GM18517 (cell line): ENCODE results near the gene CRABP2.

ENCODE experiments used
- ATAC-seq: cut with Tn5 transposase; IDR thresholded peaks from one replicate; pipeline ENCODE4 v1.9.1; 2021; ENCODE audit warnings: mild to moderate bottlenecking, moderate library complexity; ENCODE audit not compliant: unreplicated experiment

CRABP2 gene

DNA sequence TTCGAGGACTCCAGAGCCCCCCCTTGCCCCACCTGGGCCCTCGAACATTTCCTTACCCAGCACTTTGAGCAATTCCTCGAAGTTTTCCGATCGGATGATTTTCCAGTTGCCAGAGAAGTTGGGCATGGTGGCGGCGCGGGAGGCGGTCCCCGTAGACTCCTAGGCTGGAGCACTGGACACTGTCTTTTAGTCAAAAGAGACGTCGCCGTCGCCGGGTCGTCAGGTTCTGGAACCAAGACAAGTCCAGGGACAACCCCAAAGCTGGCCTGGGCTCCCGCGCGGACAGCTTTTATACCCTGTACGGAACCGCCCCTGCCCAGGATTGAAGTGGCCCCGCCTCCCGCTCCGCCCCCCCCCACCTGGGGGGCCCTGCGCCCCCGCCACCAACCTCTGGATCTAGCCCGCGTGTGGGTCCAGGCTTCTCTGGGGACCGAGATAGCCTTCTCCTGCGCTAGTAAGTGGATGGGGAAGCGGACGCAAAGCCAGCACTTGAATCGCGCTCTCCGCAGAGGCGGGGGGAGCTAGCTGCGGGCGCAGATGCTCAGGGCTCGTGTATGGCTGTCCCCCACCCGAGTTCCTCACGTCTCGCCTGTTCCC is at the start of gene CRABP2:
TSS of gene CRABP2 (minus strand) at position 263 of the 597 bp plus-strand sequence. CDS start at position 126, 137 bp downstream.
- ATAC-seq = no peak

GRCh38 chr1:156754219-156754618 is 48.8 kb upstream of the CRABP2 start:
- no peak for ATAC-seq

DNA sequence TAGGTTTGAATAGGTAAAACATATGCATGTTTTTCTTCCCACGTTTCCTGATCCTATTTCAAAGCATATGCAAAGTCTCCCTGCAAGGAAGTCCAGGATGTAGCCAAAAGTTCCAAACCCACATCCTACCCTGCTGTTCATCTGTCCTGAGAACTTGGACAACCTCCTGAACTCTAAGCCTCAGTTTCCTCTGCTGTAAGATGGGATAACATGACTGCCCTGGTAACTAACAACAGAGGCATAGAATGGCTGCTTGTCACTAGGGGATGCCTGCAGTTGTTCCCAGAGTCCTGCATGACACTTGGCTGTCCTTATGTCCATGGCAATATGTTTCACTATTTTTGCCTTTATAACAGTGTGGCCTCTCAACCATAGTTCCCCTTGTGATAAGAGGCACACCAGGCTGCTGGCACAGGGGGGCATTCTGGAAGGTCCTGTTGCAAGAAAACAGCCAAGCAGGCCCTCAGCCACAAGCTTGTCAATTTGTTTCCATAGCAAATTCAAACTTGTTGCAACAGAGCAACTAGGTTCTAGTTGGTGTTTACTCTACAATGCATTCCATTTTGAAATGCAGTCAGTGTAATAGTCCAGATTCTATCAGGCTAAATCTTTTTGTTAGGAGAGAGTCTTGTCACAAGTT is 47.6 kb upstream of the CRABP2 start:
- no peak for ATAC-seq

DNA sequence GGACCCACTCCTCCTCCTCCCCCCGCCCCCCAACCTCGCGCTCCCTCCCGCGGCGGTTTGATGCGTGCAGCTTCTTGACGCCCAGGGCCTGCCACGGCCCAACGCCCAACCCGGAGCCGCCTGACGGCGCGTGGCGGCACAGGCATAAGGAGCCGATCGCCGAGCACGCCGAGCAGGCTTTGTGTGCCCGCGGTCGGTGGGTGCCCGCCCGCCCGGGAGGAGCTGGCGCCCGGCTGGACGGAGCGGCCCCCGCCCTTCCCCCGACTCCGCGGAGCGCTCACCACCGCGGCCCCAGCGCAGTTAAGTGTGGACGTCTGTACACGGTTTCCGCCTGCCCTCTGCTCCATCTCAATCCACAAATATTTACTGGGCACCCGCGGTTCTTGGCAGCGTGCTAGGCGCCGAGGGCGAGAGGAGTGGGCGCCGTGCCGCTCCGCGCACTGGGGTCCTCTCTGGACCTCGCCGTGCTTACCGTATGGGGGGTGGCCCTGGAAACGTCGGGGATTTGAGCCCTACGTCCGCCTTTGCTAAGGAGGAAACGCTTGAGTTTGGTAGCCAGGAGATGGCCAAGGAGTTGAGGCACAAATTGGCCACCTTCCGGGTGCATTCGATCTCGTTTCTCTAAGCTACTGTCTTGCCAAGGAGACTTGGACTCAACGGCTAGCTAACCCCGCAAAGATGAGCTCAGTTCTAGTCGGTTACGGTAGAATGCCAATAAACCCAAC is 46.5 kb upstream of the CRABP2 start:
- peak; percentile 52 for ATAC-seq

- peak; percentile 6 for ATAC-seq
Measured at GRCh38 chr1:156751451-156751756, 46.0 kb upstream of the CRABP2 start, which contains the start of gene HDGF. Gene HDGF (minus strand): TSS chr1:156751675. CDS start chr1:156751429, 246 bp downstream.

GRCh38 chr1:156750711-156751450 is 45.5 kb upstream of the CRABP2 start:
- ATAC-seq = no peak

GRCh38 chr1:156750191-156750672 is 44.8 kb upstream of the CRABP2 start:
- no peak for ATAC-seq

- no peak for ATAC-seq
Measured at GRCh38 chr1:156749419-156750118, 44.2 kb upstream of the CRABP2 start.

GRCh38 chr1:156748670-156749418 is 43.5 kb upstream of the CRABP2 start:
- ATAC-seq = no peak

DNA sequence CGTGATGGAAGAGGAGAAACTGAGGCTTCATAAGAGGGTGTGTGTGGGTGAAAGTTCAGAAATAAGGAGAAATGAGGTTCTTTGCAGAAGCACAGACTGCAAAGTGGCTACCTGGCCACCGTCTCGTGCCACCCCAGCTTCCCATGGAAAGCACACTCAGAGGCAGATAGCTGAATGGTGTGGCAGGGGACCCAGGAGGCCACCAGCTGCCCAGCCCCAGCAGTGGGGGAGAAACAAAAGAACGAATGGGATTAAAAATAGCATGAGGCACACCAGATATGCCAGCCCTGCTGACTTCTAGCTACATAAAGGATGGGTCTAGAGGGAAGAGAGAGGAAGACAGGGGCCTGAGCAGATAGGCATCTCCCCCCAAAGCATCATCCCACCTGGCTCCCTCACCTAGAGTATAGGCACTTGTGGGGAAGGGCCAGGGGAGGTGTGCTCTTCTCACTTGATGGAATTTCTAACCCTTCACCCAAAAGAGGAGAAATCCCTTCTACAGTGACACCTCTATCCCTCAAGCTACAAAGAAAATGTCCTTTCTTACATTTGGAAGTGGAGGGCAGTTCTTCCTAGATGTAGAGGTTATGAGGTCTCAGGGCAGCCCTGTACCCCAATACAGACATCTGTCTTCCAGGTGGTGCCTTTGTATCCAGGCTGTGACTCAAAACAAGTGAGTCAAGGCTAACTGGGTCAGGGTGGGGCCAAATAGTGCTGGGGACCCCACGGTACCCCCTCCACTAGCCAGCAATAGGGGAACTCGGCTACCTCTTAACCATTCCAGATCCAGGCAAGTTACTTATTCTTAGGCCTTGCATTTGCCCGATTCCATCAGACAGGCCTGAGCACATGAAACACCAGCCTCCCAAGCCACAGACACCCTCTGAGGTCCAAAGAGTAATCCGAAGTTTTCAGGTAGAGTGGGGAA is 42.6 kb upstream of the CRABP2 start:
- no peak for ATAC-seq

- ATAC-seq = no peak
Measured at GRCh38 chr1:156746728-156747631, 41.6 kb upstream of the CRABP2 start.

DNA sequence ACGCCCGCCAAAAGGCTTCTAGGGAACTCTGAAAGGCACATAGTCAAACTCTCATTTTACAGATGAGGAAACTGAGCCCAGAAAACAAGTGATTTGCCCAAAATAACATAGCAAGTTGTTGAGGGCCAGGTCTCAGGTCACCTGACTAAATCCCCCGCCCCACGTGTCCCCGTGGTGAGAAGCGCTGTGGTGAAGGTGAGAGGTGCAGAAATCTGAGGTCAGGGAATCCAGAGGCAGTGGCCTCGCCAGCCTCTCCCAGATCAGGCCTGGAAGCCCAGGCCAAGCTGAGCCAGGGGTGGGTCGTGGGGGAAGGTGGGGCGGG is 41.0 kb upstream of the CRABP2 start:
- ATAC-seq = no peak

DNA sequence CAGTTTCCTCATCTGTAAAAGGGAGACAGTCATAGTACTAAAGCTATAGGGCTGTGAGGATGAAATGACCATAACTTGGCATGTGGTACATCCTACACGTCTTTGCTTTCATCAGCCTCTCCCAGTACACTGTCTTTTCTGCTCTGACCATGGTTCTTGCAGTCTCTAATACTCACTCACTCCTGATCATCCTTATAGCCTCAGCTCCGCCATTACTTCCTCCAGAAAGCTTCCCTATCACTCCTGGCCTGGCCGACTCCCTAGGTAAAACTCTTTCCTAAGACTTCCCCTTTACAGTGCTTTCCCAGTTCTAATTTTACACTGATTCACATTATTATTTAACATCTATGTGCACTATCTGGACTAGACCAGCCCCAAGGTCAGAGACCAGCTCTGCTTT is 40.5 kb upstream of the CRABP2 start:
- no peak for ATAC-seq

DNA sequence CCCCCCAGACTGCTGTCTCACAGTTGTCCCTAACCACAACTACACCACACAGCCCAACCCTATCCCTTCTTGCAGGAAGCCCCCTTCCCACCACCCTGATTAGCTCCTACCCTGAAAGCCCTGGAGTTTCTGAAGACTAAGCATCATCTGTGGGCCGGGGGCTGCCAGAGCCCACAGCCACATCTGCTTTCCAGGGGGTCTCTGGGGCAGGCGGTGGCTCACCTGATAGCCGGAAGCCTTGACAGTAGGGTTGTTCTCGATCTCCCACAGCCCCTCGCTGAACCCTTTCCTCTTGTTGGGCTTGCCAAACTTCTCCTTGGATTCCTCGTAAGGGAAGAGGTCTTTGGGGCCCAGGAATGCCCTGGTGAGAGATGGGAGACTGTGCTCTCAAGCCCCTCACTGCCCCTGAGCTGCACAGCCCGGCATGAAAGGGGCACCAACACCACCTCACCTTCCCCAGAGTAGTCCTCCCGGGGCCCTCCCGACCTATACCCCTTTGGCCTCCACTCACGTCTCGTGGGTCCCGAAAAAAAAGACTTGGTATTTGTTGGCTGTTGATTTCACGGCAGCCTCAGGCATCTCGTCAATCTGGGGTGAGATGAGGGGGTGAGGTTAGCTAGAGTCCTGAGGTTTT is 39.5 kb upstream of the CRABP2 start:
- ATAC-seq = no peak

GRCh38 chr1:156744344-156744743 is 39.0 kb upstream of the CRABP2 start:
- ATAC-seq = no peak

DNA sequence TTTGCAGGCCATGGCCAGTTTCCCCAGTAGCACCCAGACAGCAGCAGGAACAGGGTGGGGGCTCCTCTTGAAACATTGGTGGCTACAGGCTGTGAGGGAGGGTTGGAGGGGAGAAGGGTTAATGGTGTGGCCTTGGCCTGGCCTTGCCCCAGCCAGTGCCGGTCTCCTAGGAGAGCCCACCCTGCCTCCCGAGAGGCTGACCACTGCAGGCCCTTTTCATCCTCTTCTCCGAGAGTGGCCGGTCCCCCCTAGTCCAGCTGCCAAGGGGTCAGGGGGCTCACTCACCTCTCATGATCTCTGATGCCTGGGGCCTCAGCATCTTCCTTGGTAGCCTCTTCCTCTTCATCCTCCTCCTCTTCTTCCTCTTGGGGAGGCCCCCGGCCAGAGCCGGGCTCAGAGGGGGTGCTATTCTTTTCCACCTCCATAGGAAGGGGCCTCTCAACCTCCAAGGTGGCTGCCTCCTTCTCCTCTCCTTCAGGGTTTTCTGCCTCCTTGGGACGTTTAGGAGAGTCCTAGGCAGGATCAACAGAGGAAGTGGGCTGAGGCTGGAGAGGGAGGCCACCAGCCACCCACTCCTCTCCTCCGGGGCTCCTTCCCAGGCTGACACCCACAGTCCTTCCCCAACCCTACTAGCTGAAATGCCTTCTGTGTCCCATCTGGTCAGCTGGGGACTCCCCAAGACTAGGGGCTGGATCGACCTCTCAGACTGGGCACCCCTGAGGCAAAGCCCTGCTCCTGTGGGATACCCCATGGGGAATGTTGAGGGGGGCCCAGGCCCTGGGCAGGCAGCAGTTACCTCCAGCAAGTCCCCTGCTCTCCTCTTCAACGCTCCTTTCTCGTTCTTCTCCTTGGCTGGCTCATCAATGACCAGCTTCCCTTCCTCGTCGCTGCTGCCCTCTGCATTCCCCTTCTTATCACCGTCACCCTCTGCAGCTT is 38.3 kb upstream of the CRABP2 start:
- ATAC-seq = no peak

GRCh38 chr1:156742801-156743200 is 37.4 kb upstream of the CRABP2 start:
- no peak for ATAC-seq
